Right ventricle myocardium inferior (tissue), 1 donor: ENCODE results near the gene FNDC5. TPM values are rescaled to one million over a fixed set of nuclear protein-coding genes. Genes with fewer than 3 reads are reported as not detected.
"Not testable (repeated sequence)": the region's sequence is repeated elsewhere in the genome, so short reads cannot be mapped to it uniquely, and the experiment has no call there.

Experiments used
- ATAC-seq: fragments of 200-7000 bp; cut with Tn5 transposase; one replicate; pipeline ENCODE4 v1.9.1; 2020; ENCODE audit warnings: mild to moderate bottlenecking, moderate library complexity
- DNase-seq: peaks from one replicate; pipeline ENCODE4 v3.0.0; 2021; ENCODE audit errors: missing footprints
- intact Hi-C: fragments of 100-400 bp; cut with DNase I; formaldehyde crosslinking; loops from one replicate; pipeline ENCODE4 v1.11.0; 2022
- long read RNA-seq: library from polyadenylated mRNA; unstranded; transcript quantifications from one replicate; pipeline ENCODE4 v2.0.0, GENCODE V29; 2021
- total RNA-seq: library from RNA; stranded (reverse); fragmentation: NEBNext Ultra II Directional; extraction: Animal tissue kit (Norgen Biotek cat#: 25700); gene quantifications from one replicate; pipeline ENCODE4 v1.2.1, GENCODE V29; 2021
- donor health status: DM: no; HTN: yes; CAD: no; lungs with severe emphysema.

Gene FNDC5
- 139 TPM for total RNA-seq
- long read RNA-seq, transcript FNDC5-201 (6 exons, 2,732 nt): major isoform, 20 of 128 reads
- long read RNA-seq, partial matches to known transcripts: 63 of 128 reads
- long read RNA-seq, other reads (novel, unspliced or antisense): 45 of 128 reads

GRCh38 chr1:32870615-32871363, at the start of gene FNDC5:
TSS of gene FNDC5 (minus strand) at chr1:32870912.
- intact Hi-C loops: loop anchor here (5.0 kb wide), 1 partner anchor 168 kb away; the partner anchor contains the start of gene SYNC
- peak; percentile 42 for ATAC-seq
- no peak for DNase-seq

GRCh38 chr1:32919811-32920733, 49.4 kb upstream of the FNDC5 start:
- ATAC-seq: no peak
- intact Hi-C loops: no loop called here
- no peak for DNase-seq

- ATAC-seq: no peak
- DNase-seq: no peak
- intact Hi-C loops: no loop called here
Measured at GRCh38 chr1:32918179-32918578, 47.5 kb upstream of the FNDC5 start.

- ATAC-seq (no peak), DNase-seq (no peak)
- intact Hi-C loops: no loop called here
Measured at GRCh38 chr1:32917521-32917920, 46.8 kb upstream of the FNDC5 start.

GRCh38 chr1:32915766-32916706, 45.3 kb upstream of the FNDC5 start:
- intact Hi-C loops: no loop called here
- DNase-seq (no peak), ATAC-seq (no peak)

GRCh38 chr1:32910319-32910718, 39.6 kb upstream of the FNDC5 start:
- no peak for DNase-seq

GRCh38 chr1:32907435-32907834, 36.7 kb upstream of the FNDC5 start:
- no peak for ATAC-seq
- intact Hi-C loops: no loop called here

More at GRCh38 chr1:32910319-32910718, 39.6 kb upstream of the FNDC5 start:
- intact Hi-C loops: no loop called here
- no peak for ATAC-seq

GRCh38 chr1:32906654-32907053, 35.9 kb upstream of the FNDC5 start:
- ATAC-seq (no peak), DNase-seq (no peak)
- intact Hi-C loops: no loop called here

More at GRCh38 chr1:32907435-32907834, 36.7 kb upstream of the FNDC5 start:
- DNase-seq: no peak

GRCh38 chr1:32905588-32905987, 34.9 kb upstream of the FNDC5 start:
- intact Hi-C loops, DNase-seq, ATAC-seq: not testable (repeated sequence)

GRCh38 chr1:32904797-32905196, 34.1 kb upstream of the FNDC5 start:
- intact Hi-C loops: no loop called here
- ATAC-seq: no peak
- DNase-seq: no peak

- ATAC-seq: no peak
- intact Hi-C loops: no loop called here
- DNase-seq: no peak
Measured at GRCh38 chr1:32903991-32904785, 33.5 kb upstream of the FNDC5 start.

GRCh38 chr1:32902535-32902920, 31.8 kb upstream of the FNDC5 start:
- DNase-seq (no peak), ATAC-seq (no peak)
- intact Hi-C loops: no loop called here

GRCh38 chr1:32901823-32902534, 31.3 kb upstream of the FNDC5 start:
- DNase-seq: no peak
- intact Hi-C loops: no loop called here
- ATAC-seq: no peak

GRCh38 chr1:32900956-32901822, 30.5 kb upstream of the FNDC5 start, which contains the start of gene TMEM54:
TSS of gene TMEM54 (minus strand) at chr1:32901389. CDS start at chr1:32901238, 151 bp downstream.
- intact Hi-C loops: no loop called here
- peak; percentile 85 for ATAC-seq

GRCh38 chr1:32900371-32900955, 29.8 kb upstream of the FNDC5 start:
- ATAC-seq (peak; percentile 4), DNase-seq (no peak)
- intact Hi-C loops: no loop called here

More at GRCh38 chr1:32900956-32901822, 30.5 kb upstream of the FNDC5 start, which contains the start of gene TMEM54:
- DNase-seq: no peak
